ENCODE data around the gene NDUFS4.

DNA sequence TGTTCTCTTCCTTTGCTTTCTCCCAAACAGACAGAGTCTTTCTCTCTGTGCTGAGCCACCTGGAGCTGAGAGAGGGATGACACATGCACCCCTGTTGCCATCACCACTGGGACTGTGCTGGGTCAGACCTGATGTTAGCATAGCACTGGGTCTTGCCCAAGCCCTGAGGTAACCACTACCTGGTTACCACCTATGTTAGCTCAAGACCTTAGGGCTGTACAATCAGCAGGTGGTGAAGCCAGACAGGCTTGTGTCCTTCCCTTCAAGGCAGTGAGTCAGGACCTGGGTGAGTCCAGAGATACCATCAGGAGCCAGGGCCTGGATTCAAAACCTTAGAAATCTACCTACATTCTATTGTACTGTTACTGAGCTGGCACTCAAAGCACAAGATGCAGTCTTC, 47.9 kb upstream of the NDUFS4 start:
- TF ChIP-seq CTCF (conservative IDR thresholded peaks at IDR 0.05; ENCODE audit: low read depth, low read length) (no peak), EZH2 (IDR thresholded peaks at IDR 0.05; ENCODE audit: low read length, unreplicated experiment) (no peak)

Measured in PC-3 (cell line).